Activated naive CD4-positive, alpha-beta T cell treated with anti-CD3 and anti-CD28 coated beads, Interleukin-2, amount 50 U/mL, for 16 hours (primary cell): ENCODE results near the gene CORO2A.

ENCODE experiments used
- DNase-seq: peaks from one replicate; pipeline ENCODE4 v3.0.0-alpha.2; 2020

The CORO2A gene

DNA sequence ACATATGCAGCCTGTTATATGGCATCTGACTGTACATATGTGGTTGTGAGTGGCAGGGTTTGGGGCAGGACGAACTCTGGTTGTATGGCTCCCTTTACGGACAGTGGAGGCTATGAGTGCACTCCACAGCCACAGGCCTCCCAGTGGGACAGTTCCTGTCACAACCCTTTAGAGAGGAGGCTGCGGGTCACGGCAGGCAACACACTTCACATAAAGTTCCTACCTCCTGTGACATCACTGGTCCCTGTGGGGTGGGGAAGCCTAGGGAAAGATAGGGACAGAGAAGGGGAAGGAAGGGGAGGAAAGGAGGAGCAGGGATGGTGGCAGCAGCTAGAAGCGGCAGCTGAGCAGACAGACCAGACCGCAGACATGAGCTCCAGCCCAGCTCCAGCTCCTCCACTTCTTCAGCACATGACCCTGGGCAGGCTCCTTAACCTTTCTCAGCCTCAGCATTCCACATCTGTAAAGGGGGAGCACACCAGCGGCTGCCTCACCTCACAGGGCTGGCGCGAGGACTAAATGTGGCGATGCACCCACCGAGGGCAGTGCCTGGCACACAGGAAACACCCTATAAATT, 27.4 kb upstream of the CORO2A start:
- DNase-seq = no peak

- no peak for DNase-seq
These were observed 26.9 kb upstream of the CORO2A start for GRCh38 chr9:98219364-98219716.

GRCh38 chr9:98218562-98219363, 26.3 kb upstream of the CORO2A start:
- DNase-seq = no peak

- DNase-seq = no peak
These were observed 24.8 kb upstream of the CORO2A start for GRCh38 chr9:98217255-98217654.

DNA sequence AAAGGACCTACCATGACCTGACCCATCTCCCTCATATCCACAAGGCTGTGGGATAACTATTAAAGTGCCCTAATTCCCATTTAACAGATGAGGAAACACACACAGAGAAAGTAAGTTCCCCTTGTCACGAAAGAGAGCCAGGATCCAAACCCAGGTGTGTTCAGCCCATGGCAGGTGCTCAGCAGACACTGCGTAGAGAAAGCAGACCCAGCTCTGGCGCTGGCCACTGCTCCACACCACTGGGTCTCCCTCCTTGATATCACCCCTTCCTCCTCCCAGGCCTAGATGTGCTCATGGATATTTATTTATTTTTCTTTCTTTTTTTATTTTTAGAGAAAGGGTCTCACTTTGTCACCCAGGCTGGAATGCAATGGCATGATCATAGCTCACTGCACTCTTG, 24.0 kb upstream of the CORO2A start:
- DNase-seq = no peak

- no peak for DNase-seq
These were observed 23.4 kb upstream of the CORO2A start for GRCh38 chr9:98215821-98216220.

DNA sequence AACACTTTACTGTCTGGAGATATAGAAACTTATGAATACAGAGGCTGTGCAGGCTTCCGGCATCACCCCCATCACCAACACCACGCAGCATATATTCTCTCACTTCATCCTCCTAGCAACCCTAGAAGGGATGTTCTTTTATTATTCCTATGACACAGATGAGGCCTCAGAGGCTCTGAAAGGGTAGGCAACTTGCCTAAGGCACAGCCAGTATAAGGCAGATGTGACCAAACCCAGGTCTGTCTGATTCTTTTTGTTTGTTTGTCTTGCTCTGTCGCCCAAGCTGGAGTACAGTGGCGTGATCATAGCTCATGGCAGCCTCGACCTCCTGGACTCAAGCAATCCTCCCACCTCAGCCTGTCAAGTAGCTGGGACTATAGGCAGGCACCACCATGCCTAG, 22.8 kb upstream of the CORO2A start:
- DNase-seq = no peak

GRCh38 chr9:98214811-98215210, 22.4 kb upstream of the CORO2A start:
- no peak for DNase-seq

DNA sequence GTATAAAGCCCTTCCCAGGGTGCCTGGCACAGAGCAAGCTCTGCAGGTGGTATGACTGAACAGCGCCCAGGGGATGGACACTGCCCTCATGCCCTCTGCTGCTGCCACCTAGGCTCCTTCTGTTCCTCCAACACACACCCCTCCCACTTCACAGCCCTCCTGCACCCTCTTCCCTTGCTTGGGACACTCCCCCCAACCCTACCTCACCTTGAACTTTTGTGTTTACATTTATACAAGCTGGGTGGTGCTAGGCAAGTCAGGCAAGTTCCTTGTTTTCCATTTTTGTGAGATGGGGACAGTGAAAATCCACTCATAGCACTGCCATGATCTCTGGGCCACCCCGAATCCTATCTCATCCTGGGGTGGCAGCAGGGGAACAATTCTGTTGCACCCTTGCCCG, 18.8 kb upstream of the CORO2A start:
- no peak for DNase-seq

DNA sequence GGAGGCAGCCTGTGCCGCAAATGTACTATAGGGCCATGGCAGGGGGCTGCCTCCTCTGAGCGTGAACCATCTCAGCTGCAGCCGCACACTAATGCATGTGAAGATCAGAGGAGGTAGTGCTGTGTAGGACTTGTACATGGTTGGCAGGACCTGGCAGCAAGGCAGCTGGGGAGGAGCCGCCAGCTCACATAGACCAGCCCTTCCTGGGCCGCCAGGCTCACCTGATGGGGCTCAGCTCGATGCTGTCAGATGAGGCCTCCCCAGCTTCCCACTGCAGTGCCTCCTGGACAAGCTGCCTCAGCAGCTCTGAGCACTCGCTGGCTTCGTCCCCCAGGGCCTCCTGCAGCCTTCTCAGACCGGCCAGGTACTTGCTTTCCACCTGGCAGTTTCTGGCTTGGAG, 18.0 kb upstream of the CORO2A start:
- DNase-seq = no peak

DNA sequence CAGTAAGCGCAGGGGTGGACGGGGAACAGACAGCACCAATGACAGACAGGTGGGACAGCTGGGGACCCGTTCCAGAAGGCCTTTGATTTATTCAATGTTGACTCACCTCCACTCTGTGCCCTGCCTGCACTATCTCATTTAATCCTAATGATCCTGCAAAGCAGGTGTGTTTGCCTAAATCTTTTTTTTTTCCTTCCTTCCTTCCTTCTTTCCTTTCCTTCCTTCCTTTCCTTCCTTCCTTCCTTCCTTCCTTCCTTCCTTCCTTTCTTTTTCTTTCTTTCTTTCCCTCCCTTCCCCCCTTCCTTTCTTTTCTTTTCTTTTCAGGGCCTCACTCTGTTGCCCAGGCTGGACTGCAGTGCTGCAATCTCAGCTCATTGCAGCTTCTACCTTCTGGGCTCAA, 17.1 kb upstream of the CORO2A start:
- DNase-seq = no peak

- DNase-seq = no peak
These were observed 16.2 kb upstream of the CORO2A start for GRCh38 chr9:98208635-98209034.

DNA sequence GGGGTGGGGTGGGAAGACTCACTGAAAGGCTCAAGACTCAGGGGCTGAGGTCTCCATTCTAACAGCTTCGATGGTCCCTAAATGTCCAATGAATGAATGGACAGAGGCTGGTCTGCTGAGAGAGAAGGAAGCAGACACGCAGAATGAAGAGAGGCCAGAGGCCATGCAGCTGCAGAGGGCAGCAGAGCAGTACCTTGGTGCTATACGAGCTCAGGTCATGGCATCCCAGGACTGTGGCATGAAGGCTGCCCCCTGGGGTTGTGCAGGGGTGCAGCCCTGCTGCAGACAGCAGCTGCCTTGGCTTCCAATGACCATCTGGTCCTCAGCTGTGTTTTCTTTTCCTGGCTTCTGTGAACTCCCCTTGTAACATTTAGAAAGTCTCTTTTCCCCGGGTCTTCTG, 15.2 kb upstream of the CORO2A start:
- no peak for DNase-seq

- DNase-seq = no peak
These were observed 14.3 kb upstream of the CORO2A start for GRCh38 chr9:98206754-98207153.

GRCh38 chr9:98204692-98205091, 12.3 kb upstream of the CORO2A start:
- no peak for DNase-seq

GRCh38 chr9:98203153-98203552, 10.7 kb upstream of the CORO2A start:
- DNase-seq = no peak

DNA sequence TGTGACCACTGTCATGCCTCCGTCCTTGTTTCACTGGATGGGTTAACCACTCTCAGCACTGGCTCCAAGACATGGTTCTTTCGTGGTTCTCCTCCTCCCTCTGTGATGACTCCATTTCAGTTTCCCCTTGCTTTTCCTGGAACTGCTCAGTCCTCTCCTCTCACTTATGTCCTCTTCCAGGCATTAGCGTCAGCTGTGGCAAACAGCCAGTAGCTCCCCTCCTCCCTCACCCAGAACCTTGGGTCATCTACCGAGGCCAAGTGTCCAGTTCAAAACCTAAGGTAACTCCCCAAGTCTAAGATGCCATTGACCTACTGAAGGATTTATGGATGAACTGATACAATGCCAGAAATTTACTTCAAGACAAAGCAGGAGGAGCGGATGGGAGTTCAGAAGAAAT, 9.8 kb upstream of the CORO2A start:
- DNase-seq = no peak

- DNase-seq = no peak
These were observed 9.3 kb upstream of the CORO2A start for GRCh38 chr9:98201749-98202148.

DNA sequence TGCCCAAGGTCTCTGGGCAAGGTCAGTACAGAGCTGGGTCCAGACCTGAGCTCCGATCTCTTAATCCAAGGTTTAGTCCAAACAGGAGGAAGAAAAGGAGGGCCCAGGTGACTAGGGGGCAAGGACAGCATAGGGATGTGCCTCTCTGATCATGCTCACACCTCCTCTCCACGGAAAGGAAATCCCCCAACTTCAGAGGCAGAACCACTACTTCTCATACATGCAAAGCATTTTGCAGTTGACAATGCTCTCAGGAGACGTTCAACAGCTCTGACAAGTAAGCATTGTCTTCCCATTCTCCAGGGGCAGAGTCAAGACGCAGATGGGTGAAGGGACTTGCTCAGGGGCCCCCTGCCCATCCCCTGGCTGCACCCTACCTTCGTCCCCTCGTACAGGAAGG, 8.7 kb upstream of the CORO2A start:
- no peak for DNase-seq

DNA sequence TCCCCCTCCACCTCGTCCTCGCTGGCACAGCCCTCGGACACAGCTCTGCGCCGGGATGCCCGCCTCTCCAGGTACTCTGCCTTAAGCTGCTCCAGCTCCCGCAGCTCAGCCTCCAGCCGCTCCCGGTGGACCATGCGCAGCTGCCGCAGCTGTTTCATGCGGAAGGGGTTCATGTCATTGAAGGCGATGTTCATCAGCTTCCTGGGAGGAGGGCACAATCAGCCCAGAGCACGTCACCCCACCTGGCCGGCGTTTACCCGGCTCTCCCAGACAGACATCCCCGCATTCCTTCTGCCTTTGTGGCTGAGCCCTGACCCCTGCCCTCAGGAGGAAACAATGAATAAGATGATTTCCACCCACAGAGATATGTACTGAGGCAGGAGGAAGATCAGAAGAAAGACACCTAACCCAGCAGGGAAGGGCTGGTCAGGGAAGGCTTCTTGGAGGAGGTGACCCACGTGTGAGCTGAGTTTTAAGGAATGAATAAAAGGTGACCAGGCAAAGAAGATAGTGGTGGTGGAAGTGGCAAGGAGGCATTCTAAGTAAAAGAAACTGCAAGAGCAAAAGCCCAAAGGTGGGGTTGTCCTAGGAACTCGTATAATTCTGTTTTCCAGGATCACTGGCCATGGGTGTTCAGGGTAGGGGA, 7.1 kb upstream of the CORO2A start:
- DNase-seq = no peak

DNA sequence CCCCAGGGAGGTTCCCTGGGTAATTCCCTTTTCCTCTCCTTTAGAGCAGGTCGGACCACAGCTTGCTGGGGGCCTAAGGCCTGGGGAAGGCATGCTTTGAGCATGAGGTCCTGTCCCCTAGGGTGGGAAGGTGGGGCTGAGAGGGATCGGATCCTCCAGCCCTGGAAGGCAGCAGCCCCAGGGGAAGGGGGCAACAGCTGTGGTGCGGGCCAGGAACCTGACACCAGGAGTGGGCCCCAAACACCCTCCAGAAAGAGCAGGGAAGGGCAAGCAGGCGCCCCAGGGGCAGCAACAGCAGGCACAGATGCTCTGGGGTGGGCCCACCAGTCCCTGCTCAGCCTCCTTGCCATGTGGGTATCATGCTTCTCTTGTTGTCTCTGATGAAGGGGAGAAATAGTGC, 3.2 kb upstream of the CORO2A start:
- DNase-seq = no peak

DNA sequence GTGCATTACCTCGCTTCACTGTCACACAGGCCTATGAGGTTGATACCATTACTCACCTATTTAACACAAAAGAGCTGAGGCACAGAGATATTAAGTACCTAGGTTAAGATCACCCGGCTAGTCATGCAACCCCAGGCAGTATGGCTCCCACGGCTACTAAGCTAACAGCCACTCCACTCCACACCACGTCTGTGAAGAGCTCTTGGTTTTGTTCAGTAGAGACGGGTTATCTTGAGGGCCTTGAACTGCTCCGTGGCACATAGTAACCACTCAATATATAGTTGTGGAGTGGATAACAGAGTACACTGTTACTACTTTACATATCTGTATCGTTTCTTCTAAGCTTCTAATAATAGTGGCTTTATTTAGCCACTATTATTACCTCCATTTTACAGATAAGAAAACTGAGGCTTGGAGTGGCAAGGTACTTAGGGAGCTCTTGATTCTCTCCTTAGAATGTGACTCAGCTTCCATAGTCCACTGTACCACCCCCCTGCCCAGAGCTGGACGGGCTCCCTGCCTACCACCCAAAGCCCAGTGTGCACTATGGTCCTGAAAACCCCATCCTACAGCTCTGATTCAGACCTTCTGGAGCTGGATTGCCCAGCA, 1.0 kb upstream of the CORO2A start:
- no peak for DNase-seq

DNA sequence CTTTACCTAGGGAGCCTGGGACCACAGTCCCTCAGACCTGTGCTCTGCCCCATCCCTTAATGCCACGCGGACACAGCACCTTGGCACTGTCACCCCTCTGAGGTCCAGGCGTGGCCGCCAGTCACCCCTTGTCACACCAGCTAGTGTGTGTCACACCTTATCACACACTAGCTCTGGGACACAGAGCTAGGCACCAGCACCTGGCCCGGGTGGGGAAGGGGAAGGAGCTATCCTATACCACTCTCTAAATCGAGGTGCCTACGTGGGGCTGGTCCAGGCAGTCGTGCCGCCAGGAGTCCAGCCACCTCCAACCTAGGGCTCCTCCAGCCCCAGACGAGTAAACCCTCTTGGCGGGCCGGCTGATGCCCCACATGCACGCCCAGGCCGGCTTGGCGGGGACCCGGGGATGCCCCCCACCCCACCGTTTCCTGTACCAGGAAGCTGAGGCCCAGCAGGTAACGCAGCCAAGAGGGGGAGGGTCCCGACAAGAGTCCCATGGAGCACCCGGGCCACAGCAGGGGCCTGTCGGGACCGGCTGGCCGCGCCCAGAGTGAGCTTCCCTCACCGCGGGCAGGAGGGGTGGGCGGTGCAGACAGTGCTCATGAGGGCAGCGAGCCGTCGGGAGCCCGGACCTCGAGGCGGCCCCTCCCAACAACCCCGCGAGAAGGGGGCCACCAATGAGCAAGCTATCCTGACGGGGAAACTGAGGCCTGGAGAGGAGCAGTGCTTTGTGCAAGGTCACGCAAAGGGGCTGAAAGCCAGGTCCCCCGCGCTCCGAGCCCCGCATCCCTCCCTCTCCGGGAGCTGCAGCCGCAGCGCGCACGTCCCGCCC, 550 bp downstream of the CORO2A start:
- peak; percentile 28 for DNase-seq
